Smooth muscle cell of the brain vasculature (primary cell): Measurements from ENCODE around the gene ABCB8.

Experiments used
- DNase-seq: peaks from one replicate; pipeline ENCODE4 v3.0.0-alpha.2; 2012; ENCODE audit warnings: low read depth, low spot score

Gene ABCB8

DNA sequence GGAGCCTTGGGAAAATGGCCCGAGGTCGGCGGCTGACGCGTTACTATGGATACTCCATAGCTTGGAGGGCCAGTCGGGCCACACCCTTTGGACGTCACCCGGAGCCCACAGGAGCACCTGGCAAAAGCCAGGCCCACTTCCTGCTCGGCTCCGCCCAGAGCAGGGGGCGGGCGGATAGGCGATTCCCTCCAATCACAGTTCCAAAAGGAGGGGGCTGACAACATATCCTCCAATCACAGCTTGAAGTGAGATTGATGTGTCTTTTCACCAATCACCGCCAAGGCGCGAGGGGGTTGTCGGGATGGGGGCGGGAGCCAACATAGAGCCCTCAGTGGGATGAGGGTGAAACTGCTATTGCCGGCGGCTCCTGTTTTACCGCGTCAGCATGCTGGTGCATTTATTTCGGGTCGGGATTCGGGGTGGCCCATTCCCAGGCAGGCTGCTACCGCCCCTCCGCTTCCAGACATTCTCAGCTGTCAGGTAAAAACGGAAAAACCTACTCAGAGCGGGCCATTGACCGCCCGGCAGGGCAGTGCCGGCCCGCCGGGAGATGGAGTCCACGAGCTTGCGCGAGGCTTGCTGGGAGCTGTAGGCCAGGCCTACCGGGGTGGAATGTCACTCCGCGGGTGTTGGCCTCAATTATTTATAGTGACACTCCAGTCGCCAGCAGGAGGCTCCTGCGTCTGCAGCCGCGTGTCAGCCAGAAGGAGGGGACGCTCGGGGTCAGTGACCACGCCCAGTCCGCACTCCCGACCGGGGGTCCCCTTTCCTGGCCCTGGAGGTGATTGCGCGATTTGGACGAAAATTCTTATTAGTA is at the start of gene ABCB8:
Gene ABCB8, plus strand, starts transcription at position 320 of the 817 bp plus-strand sequence. Its CDS starts 66 bp downstream, at position 386.
- DNase-seq = peak; percentile 98

DNA sequence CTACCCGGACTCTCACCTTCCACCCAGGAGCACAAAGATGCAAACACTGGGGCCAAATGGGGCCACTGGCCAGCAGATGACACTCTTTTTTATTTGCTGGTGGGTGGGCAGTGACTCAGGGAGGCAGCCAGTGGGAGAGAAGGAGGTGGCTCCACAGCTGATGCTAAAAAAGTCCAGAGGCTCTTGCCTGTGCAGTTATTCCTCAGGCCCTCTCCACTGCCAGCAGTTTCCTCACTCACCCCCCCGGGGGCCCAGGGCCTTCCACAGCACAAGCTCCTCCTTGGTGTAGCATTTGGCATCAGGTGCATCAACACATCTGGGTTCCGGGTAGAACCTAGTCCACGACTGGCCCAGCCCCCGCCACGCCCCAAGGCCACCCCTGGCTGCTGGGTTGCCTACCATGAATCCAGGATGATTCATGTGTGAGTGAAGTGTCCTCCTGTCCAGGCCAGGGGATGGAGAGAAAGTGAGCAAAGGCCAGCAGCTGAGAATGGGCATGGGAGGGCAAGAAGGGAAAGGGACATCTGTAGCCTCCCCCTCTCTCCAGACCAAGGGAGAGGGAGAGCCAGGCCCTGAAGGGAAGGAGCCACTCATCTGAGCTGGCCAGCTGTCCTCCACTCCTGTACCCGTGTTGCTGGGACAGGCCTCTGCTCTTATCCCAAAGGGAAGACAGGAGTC is 48.4 kb upstream of the ABCB8 start:
- DNase-seq = no peak

DNA sequence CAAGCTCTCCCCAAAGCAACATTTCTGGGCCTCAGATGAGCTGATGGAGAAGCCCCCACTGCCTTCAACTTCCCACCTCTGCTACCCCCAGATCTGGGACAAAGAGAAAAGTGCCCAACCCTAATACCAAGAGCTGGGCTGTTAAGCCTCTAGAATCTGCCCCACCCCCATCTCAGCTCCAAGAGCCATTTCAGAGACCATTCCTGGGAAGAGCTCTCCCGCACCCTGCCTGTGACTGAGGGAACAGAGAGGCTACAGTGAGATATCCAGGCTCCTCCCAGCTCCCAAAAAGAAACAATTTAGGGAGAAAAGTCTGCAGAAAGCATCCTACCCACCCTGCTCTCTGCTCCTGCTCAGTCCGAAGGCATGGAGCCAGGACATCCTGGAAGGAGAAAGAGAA is 47.6 kb upstream of the ABCB8 start:
- no peak for DNase-seq

DNA sequence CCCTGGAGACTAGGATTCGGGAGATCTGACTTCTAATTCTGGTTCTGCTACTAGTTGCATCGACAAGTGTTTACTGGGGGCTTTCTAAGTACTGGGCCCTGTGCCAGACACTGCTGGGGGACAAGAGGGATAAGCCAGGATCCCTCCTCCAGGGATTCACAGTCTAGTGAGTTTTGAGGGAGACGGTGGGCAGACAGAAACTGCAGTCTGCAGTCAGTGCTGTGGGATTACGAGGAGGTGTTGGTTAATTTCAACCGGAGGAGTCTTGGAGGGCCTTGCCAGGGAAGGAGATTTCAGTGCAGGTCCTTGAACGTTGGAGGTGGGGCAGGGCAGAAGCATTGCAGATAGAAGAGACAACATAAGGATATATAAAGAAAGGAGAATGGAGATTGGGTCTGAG is 46.6 kb upstream of the ABCB8 start:
- DNase-seq = no peak

DNA sequence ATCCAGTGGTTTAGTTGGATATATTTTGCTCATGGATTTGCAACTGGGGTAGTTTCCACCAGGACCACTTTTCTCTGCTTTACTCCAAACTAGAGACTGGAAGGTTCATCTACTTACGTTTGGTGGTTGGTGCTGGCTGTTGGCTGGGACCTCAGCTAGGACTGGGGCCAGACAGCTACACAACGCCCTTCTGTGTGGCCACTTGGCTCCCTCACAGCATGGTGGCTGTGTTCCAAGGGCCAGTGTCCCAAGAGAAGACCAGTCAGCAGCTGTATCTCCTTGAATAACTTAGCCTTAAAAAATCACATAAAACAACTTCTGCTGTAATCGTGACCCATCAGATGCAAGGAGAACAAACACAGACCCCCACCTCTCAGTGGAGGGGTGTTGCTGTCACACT is 45.9 kb upstream of the ABCB8 start:
- DNase-seq = no peak

DNA sequence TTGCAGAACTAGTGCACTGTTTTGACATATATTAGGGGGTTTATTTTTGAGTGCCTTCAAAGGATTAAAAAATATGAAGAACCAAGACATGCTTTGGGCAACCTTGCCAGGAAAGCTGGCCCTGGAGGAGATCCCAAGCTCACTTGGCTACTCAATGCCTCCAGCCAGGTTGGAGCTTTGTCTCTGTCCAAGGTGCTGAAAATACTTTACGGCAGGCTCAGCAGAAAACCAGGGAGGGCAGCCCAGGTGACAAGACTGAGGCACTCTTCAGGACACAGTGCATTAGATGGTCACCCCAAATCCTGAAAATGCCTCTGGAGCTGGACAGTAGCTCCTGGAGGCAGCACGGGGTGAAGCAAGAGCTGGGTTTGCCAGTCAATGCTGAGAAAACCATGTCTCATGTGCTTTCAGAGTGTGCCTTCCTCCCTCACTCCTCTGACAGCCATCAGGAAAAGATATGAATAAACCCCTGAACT is 44.3 kb upstream of the ABCB8 start:
- no peak for DNase-seq

DNA sequence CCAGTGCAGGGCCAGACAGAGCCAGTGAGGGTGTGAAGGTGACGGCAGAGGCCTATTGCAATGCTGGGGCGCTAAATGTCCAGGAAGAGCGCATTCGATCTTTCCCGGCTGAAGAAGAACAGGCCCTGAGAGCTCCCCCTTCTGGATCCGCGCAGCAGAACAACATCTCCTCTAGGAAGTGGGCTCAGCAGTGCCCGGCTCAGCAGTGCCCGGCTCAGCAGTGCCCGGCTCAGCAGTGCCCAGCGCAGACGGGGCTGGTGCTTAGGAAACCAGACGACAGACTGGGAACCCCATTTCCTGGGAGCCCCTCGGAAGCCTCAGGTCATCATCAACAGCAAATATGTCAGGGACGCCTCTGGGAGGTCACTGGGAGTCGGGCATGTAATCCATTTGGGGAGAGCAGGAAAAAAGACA is 42.1 kb upstream of the ABCB8 start:
- no peak for DNase-seq

DNA sequence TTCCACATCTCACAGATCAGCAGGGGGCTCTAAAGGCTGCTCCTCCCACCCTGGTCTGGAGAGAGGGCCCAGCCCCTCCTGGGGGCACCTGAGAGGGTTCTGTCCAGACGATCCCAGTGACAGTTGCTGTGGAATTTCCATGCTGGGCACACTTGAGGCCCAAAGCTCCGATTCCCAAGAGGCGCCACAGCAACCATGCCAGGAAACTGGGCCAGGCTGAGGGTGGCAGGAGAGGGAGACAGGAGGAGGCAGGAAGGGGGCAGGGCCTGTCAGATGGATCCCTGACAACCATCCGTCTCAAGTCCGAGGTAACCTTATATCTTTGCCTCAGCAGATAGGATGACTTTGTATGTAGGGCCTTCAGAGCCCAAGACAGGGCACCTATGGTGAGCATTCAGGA is 41.7 kb upstream of the ABCB8 start:
- DNase-seq = no peak

DNA sequence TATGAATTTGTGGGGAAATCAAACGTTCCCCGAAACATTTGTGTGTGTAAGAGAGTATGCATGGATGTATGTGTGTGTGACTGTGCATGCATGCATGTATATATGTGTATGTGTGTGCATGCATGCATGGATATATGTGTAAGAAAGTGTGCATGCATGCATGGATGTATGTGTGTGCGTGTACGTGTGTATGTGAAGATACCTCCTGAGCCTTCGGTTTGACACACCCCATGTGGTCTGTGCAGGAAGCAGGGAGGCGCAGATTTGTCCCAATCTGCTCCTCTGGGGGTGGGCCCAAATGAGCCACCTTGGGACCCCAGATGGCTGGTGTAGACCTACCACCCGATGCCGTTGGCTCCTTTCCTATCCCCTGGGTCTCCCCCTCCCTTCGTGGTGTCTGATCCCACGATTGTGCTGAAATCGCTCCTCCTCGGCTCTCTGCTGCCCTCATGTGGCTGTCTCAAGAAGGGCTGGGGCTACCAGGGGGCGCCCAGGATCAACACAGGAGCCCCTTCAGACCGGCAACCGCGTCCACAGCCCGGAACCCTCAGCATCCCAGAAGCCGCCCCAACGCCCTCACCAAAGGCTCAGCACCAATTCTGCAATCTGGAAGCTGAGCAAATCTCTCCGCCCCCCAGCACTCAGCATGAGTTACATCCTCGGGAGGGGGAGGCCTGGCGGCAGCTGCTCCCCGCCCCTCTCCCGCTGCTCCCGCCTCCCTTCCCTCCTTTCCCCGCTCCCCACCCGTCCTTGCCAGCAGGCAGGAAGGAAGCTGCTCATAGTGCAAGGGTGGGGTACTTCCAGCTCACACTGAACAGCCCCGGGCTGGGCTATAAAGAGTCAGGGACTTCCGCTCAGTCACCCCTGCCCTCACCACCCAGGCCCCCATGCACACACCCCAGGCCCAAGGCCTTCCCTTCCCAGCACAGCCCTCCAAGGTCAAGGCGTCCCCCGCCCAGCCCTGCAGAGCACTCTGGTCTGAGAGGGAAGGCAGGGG is 39.7 kb upstream of the ABCB8 start:
- no peak for DNase-seq

DNA sequence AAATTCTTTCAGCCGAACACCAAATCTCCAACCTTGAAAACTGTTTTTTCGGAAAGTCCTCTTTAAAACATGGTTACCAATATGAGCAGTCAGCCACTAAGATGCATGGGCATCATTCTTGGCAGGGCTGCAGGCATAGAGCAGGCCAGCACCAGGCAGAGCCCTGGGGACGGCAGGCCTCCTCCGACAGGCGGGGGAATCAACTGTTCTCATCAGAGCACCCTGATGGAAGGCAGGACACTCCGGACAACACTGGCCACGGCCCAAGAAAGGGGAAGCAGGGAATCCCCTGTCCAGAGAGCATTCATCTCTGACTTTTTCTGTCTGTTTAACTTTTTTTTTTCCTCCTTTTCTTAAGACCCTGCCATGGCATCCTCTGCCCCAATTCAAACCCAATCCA is 38.8 kb upstream of the ABCB8 start:
- no peak for DNase-seq

DNA sequence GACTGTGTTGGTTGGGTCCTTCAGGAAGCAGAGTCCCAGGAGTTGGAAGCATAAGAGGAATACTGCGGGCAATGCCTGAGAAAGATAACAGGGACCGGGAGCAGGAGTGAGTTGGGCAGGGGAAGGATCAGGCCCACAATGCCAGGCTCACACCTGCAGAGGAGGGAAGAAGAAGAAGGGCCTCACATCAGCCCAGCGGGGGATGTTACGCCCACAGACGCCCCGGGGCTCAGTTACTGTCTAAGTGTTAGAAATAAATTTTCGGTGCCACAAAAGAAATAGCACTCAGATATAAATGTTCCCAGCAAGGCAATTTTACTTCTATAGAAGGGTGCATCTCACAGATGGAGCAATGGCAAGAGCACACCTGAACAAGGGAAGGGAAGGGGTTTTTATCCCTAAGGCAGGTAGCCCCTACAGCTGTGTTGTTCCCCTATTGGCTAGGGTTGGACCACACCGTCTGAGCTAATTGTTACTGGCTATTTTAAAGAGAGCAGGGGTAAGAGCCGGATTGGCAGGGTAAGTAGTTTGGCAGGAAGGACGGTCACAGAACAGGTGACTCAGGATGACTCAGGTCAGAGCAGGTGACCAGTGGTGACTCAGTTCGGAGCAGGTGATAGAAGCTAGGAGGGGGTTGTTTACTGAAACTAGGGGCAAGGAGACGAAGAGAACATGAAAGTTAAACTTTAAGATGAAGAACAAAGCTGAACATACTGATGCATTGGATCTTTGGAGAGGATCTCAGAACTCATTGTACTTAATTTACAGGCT is 37.6 kb upstream of the ABCB8 start, which contains the start of gene NOS3:
Gene NOS3, plus strand, starts transcription at position 602 of the 771 bp plus-strand sequence. CDS start 2,787 bp downstream, outside the sequence.
- no peak for DNase-seq

DNA sequence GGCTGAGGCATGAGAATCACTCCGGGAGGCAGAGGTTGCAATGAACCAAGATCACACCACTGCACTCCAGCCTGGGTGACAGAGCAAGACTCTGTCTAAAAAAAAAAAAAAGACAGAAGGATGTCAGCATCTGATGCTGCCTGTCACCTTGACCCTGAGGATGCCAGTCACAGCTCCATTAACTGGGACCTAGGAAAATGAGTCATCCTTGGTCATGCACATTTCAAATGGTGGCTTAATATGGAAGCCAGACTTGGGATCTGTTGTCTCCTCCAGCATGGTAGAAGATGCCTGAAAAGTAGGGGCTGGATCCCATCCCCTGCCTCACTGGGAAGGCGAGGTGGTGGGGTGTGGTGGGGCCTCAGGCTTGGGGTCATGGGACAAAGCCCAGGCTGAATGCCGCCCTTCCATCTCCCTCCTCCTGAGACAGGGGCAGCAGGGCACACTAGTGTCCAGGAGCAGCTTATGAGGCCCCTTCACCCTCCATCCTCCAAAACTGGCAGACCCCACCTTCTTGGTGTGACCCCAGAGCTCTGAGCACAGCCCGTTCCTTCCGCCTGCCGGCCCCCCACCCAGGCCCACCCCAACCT is 36.1 kb upstream of the ABCB8 start:
- no peak for DNase-seq

DNA sequence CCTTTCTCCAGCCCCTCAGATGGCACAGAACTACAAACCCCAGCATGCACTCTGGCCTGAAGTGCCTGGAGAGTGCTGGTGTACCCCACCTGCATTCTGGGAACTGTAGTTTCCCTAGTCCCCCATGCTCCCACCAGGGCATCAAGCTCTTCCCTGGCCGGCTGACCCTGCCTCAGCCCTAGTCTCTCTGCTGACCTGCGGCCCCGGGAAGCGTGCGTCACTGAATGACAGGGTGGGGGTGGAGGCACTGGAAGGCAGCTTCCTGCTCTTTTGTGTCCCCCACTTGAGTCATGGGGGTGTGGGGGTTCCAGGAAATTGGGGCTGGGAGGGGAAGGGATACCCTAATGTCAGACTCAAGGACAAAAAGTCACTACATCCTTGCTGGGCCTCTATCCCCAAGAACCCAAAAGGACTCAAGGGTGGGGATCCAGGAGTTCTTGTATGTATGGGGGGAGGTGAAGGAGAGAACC is 35.4 kb upstream of the ABCB8 start:
- DNase-seq = no peak

DNA sequence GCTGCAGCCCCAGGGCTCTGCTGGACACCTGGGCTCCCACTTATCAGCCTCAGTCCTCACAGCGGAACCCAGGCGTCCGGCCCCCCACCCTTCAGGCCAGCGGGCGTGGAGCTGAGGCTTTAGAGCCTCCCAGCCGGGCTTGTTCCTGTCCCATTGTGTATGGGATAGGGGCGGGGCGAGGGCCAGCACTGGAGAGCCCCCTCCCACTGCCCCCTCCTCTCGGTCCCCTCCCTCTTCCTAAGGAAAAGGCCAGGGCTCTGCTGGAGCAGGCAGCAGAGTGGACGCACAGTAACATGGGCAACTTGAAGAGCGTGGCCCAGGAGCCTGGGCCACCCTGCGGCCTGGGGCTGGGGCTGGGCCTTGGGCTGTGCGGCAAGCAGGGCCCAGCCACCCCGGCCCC is 34.7 kb upstream of the ABCB8 start:
- no peak for DNase-seq

DNA sequence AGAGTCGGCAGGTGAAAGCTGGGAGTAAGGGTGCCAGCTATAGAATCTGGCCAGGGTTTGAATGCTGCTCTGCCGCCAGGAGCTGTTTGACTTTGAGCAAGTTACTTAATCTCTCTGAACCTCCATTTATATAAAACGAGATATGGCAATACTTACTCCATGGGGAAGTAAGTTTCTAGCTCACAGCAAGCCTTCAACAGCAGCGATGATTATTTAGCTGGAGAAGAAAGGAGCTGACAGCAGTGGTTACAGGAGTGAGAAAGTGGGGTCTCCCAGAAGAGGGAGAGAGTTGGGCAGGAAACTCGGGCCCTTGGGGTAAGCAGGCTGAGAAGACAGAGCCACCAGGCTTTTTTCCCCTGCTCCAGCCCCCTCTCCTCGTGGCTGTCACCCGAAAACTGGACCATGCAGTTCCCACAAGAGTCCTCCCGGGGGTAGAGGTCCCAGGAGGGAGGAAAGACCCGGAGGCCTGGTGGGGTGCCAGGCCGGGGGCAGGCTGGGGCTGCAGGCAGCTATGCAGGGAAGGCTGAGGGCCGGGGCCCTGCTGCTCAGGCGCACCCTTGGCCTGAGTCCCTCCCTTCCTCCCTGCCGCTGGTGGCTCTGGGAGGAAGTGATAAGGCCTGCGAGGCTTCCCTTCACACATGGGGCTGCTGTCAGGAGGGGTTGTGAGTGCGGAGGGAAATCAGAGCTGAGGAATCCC is 34.0 kb upstream of the ABCB8 start:
- no peak for DNase-seq

DNA sequence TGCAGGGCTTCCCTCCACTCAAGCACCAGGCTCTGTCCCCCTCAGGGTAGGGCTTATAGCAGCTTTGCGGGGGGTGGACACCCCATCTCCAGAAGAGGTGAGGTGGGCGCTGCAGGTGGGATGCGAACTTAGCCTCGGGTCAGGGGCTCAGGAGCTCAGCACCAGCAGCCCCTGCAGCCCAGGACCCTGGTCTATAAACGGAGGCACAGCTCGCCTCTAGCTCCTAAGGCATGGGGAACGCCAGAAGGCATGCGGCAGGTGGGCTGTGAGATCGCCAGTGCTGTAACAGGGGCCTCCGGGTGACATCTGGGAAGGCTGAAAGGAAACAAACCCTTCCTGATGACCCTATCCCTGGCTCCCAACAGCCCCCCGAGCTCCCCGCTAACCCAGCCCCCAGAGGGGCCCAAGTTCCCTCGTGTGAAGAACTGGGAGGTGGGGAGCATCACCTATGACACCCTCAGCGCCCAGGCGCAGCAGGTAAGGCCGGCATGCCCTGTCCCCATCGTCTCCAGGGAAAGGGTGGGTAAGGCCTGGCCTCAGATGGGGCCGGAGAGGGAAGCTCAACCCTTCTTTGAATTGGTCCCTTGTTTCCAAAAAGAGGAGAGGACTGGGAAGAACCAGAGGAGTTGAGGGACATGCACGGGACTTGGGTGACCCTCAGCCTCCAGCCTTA is 33.3 kb upstream of the ABCB8 start:
- no peak for DNase-seq

DNA sequence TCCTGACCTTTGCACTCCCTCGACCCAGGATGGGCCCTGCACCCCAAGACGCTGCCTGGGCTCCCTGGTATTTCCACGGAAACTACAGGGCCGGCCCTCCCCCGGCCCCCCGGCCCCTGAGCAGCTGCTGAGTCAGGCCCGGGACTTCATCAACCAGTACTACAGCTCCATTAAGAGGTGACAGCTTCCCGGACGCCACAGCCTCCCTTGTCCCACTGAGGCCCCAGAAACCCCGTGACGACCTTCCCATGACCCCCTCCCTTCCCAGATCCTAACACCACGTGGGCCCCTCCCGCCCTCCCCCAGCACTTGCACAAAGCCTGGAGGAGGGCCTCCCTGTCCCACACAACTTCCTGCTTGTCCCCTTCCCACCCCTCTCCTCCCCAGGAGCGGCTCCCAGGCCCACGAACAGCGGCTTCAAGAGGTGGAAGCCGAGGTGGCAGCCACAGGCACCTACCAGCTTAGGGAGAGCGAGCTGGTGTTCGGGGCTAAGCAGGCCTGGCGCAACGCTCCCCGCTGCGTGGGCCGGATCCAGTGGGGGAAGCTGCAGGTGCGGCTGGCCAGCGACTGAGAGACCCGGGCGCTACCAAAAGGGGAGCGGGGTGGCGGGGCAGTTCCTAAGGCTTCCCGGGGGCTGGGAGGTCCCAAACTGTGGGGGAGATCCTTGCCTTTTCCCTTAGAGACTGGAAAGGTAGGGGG is 31.7 kb upstream of the ABCB8 start:
- DNase-seq = no peak

DNA sequence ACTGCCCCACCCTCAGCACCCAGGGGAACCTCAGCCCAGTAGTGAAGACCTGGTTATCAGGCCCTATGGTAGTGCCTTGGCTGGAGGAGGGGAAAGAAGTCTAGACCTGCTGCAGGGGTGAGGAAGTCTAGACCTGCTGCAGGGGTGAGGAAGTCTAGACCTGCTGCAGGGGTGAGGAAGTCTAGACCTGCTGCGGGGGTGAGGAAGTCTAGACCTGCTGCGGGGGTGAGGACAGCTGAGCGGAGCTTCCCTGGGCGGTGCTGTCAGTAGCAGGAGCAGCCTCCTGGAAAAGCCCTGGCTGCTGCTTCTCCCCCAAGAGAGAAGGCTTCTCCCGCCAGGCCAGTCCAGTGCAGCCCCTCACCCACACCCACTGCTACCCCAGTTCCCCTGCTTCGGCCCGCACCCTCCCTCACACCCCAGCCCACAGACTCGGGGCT is 31.2 kb upstream of the ABCB8 start:
- no peak for DNase-seq

DNA sequence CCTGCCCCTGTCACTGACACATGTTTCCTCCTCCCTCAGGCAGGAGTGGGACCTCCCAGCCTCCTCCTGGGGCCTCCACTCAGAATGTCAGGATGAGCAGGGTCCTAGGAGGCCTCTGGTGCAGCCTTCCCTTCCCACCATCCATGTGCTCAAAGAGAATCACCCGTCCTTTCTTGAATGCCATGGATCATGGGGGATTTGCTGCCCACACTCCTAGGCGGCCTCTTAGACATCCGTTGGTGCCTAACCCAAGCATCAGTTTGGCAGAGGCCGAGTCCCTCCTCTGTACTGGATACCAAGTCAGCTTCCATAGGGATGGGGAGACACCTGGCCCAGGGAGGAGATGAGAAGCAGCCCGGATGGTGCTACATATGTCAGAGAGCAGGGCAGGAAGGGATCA is 30.4 kb upstream of the ABCB8 start:
- DNase-seq = no peak
